ENCODE measurements around the gene SOX6.

SOX6 gene

GRCh38 chr11:15941206-15941770 lies 415.1 kb downstream of the SOX6 start:
- TF ChIP-seq, protein P1, sequence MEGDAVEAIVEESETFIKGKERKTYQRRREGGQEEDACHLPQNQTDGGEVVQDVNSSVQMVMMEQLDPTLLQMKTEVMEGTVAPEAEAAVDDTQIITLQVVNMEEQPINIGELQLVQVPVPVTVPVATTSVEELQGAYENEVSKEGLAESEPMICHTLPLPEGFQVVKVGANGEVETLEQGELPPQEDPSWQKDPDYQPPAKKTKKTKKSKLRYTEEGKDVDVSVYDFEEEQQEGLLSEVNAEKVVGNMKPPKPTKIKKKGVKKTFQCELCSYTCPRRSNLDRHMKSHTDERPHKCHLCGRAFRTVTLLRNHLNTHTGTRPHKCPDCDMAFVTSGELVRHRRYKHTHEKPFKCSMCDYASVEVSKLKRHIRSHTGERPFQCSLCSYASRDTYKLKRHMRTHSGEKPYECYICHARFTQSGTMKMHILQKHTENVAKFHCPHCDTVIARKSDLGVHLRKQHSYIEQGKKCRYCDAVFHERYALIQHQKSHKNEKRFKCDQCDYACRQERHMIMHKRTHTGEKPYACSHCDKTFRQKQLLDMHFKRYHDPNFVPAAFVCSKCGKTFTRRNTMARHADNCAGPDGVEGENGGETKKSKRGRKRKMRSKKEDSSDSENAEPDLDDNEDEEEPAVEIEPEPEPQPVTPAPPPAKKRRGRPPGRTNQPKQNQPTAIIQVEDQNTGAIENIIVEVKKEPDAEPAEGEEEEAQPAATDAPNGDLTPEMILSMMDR (conservative IDR thresholded peaks at IDR 0.05): 0 out of 2 replicates have a peak, but pooled peaks have one; percentile 11
- no peak overlapping the region for H3K27ac ChIP-seq

DNA sequence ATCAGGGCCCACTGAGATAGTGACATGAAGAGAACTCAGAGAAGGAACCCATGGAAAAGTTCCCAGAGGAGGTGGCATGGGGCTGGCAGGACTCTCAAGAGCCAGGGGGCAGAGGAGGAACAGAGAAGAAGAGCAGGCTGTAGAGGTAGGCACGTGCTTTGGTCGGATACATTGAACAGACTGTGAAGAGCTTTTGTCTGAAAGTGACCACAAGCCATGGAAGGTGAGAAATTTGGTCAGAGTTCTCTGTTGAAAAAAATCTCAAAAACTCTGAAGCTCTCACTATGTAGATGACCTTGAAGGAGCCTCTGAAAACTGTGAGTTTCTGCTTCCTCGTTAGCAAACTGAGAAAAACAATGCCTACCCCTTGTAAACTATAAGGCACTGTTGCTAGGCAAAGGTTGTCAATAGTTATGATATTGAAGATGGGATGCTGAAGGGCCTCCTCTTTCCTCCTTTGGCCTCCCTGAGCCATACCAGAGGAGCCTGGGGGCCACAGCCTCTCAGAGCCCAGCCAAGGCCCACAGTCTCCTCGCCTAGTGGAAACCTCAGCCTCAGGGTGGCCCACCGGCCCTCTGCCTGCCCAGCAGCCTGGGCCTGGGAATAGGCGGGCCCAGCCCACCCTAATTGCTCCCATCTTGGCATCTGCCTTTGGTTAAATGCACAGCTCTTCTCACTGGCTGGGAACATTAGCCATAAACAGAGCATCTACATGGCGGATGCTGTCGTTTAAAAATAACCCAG lies 415.7 kb downstream of the SOX6 start:
- TF ChIP-seq, protein P1 (conservative IDR thresholded peaks at IDR 0.05): no peak
- H3K27ac ChIP-seq: no peak overlapping the region

DNA sequence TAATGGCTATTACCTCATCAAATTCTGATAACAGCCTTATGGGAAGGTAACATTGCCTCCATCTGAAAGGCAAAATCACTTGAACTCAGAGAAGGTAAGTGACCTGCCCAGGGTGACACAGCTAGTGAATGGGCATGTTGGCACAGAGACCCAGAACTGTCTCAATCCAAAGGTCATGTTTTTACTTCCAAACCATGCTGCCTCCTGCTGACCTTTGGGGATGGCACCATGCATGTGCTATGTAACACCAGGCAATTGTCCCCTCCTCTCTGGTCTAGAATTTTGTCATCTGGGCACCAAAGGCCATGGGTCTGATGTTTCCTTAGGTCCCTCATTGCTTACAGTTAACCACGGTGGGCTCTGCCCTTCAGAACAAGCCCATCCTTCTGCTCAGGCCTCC lies 417.4 kb downstream of the SOX6 start:
- no peak overlapping the region for H3K27ac ChIP-seq
- TF ChIP-seq, protein P1 (conservative IDR thresholded peaks at IDR 0.05): no peak

GRCh38 chr11:15938121-15938611 lies 418.2 kb downstream of the SOX6 start:
- TF ChIP-seq, protein P1 (conservative IDR thresholded peaks at IDR 0.05): no peak

GRCh38 chr11:15937601-15938120 lies 418.7 kb downstream of the SOX6 start:
- H3K27ac ChIP-seq: no peak overlapping the region
- TF ChIP-seq, protein P1 (conservative IDR thresholded peaks at IDR 0.05): no peak

More at GRCh38 chr11:15938121-15938611, 418.2 kb downstream of the SOX6 start:
- H3K27ac ChIP-seq: no peak overlapping the region

DNA sequence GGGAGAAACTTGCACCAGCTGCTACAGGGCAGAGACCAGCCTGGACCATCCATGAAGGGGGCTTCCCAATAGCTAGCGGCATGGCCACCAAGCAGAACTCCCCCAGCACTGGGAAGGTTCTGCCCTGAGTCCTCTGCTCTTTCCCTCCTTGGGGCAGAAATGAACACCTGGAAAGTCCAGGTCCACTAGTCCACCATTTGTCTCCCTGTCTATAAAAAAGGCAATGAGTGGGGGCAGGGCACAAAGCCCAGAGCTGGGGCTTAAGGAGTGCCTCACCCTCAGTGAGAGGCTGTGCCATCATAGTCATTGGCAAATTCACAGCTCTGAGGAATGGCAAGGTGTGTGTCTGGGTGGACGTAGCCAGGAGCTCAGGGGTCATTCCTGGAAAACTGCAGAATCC lies 420.3 kb downstream of the SOX6 start:
- TF ChIP-seq, protein P1 (conservative IDR thresholded peaks at IDR 0.05): no peak
- no peak overlapping the region for H3K27ac ChIP-seq

DNA sequence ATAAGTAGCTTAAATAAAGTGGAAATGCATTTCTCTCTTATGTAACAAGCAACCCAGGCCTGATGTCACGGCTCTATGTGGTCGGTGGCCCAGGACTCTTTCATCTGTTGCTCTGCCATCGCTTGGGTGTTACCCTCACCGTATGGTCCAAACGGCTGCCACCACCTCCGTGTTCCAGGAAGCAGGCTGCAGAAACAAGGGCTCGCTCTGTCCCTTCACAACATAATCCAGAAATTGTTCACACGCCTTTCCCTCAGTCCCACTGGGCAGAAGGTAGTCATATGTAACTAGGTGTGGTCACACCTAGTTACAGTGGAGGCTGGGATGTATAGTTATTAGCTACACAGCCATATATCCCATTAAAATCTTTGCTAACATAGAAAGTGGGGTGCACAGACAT lies 421.0 kb downstream of the SOX6 start:
- H3K27ac ChIP-seq: no peak overlapping the region
- TF ChIP-seq, protein P1 (conservative IDR thresholded peaks at IDR 0.05): no peak
